Kidney glomerular epithelial cell (primary cell): ENCODE results near the gene APOC1.
"Not testable (repeated sequence)": the region's sequence is repeated elsewhere in the genome, so short reads cannot be mapped to it uniquely, and the experiment has no call there.

ENCODE experiments used
- DNase-seq: peaks from one replicate; lab custom pipeline; 2025; lab: John Stamatoyannopoulos, UW

APOC1 gene

DNA sequence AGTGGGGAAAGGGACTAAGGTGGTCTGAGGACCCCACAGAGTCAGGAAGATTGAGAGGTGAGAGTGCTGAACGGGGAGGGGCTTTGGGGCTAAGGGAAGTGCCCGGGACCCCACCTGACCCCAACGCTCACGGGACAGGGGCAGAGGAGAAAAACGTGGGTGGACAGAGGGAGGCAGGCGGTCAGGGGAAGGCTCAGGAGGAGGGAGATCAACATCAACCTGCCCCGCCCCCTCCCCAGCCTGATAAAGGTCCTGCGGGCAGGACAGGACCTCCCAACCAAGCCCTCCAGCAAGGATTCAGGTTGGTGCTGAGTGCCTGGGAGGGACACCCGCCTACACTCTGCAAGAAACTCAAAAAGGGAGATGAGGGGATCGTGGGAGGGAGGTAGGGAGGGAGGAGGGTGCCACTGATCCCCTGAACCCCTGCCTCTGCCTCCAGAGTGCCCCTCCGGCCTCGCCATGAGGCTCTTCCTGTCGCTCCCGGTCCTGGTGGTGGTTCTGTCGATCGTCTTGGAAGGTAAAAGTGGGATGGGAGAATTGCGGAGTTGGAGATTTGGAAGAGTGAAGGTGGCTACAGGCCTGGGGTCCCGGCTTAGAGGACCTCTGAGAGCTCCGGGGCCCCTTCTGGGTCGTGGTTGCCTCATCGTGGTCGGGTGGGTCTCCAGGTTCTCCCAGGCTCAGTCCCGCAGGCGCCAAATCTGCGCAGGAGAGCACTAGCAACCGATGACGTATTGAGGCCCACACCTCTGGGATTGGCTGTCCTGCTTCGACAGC, at the start of gene APOC1:
APOC1 (plus strand) TSS at position 176 of the 774 bp plus-strand sequence; CDS start at position 460, 284 bp downstream.
- peak; percentile 84 for DNase-seq

DNA sequence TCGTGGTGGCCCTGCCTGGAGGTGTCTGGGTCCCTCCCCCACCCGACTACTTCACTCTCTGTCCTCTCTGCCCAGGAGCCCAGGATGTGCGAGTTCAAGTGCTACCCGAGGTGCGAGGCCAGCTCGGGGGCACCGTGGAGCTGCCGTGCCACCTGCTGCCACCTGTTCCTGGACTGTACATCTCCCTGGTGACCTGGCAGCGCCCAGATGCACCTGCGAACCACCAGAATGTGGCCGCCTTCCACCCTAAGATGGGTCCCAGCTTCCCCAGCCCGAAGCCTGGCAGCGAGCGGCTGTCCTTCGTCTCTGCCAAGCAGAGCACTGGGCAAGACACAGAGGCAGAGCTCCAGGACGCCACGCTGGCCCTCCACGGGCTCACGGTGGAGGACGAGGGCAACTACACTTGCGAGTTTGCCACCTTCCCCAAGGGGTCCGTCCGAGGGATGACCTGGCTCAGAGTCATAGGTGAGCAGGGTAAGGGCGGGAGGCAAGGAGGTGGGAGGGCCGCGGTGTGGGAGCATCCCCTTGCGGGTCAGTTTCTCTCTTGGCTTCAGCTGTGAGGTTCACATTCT, 49.1 kb upstream of the APOC1 start:
- DNase-seq, result no peak

DNA sequence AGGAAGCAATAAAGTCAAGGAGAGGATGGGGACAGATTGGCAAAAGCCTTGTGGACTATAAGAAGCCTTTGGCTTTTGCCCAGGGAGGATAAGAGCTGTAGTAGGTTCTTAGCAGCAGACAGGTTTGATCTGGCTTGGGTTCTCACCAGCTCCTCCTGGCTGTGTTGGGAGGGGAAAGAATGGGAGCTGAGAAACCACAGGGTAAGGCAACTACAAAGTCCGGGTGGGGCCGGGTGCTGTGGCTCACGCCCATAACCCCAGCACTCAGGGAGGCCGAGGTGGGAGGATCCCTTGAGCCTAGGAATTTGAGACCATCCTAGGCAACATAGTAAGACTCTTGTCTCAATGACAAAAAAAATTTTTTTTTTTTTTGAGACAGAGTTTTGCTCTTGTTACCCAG, 47.7 kb upstream of the APOC1 start:
- no peak for DNase-seq

DNA sequence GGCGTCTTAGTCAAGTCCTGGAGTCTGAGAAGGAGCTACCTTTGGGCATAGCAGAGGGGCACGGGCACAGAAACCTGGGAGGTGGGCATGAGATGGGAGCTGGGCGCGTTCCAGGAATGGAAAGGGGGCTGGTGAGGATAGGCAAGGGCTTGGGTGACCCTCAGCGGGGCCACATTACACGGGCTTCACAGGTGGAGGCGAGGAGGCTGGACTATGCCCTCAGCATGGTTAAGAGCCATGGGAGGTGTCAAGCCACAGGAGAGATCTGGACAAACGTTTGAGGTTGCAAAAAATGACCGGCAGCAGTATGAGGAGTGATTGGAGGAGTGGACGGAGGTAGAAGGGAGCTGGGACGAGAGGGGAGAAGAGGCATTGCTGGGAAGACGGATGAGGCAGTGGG, 46.8 kb upstream of the APOC1 start:
- no peak for DNase-seq

DNA sequence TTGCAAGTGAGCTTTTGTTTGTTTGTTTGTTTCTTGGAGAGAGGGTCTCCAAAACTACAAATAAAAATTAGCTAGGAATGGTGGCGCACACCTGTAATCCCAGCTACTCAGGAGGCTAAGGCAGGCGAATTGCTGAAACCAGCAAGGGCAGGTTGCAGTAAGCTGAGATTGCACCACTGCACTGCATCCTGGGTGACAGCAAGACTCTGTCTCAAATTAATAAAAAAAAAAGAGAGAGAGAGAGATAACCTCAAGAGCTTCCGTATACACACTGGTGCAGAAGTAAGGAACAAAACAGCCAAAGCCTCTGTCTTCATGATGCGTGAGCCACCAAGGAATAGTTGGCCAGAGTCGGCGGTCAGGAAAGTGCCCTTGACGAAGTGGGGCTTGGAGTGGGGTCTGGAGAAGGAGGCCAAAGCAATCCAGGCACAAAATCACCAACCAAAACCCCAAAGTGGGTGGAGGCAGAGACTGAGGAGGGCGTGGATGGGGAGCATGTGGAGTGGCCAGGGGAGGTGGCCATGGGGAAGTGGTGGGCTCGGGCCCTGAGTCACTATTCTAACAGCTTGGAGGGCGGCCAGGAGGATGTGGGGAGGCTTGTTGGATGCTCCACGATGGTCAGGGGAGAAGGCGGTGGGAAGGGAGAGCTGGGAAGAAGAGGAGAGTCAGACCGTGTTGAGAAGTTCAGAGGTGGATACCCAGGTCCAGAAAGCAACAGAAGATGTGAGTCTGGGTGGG, 44.5 kb upstream of the APOC1 start:
- no peak for DNase-seq

DNA sequence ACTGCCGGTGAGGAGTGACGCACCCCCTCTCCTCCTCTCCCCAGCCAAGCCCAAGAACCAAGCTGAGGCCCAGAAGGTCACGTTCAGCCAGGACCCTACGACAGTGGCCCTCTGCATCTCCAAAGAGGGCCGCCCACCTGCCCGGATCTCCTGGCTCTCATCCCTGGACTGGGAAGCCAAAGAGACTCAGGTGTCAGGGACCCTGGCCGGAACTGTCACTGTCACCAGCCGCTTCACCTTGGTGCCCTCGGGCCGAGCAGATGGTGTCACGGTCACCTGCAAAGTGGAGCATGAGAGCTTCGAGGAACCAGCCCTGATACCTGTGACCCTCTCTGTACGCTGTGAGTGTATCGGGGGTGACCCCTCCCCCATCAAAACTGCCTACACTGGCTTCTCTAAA, 42.6 kb upstream of the APOC1 start:
- no peak for DNase-seq

DNA sequence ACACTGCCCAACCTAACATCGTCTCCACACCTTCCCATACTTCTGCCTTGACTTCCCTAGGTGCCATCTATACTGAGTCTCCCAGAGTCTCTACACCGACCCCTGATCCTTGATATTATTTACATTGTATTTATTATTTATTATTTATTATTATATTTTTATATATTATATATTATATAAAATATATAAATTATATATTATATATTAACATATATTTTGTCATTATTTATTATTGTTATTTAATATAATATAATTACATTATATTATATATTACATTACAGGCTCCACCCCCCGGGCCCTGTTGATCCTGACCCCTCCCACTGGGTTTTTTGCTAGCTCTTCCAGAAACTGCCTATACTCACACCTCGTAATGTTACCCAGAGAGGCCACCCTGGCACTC, 41.7 kb upstream of the APOC1 start:
- DNase-seq, result no peak

DNA sequence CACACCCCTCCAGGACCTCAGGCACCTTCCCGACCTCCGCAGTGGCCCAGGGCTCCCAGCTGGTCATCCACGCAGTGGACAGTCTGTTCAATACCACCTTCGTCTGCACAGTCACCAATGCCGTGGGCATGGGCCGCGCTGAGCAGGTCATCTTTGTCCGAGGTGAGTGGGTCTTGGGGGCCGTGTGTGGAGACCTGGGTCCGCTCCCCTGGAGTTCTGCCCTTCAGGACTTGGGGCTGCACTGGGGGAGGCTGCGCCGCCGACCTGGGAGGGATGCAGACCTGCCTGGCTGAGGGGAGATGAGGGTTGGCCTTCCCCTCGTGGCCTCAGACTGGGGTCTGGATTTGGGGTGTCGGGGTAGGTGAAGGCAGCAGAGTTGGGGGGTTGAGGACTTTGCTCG, 40.1 kb upstream of the APOC1 start:
- no peak for DNase-seq

DNA sequence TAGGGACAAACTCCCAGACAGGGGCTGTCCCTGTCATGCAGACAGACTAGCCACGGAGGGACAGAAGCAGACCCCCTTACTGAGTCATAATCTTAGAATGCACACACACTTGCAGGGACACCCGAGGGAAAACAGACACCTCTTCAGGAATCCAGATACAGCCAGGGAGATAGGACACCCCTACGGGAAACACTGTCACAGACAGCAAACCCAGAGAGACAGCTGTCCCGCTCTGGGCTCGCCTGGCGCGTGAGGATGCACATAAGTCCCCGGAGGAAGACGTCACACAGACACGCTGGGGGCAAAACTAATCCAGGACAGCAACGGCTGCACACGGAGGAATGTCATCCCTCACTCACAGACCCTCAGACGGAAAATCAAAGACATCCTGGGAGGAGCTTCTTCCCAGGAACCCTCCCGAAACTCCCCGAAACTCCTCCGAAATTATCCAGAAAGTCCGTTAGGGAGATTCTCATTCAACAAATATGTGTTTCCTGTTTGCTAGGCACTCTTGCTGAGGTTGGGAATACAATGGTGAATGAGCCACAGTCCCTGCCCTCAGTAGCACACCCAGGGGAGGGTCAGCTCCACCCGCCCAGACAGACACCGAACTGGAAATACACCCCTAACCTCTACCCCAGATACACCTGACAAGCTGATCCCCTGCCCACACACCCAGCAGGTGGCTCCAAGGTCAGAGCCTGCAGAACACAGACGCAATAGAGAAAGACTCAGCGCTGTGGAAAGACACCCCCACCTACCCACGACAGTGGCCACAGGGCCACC, 38.5 kb upstream of the APOC1 start:
- DNase-seq, result no peak

DNA sequence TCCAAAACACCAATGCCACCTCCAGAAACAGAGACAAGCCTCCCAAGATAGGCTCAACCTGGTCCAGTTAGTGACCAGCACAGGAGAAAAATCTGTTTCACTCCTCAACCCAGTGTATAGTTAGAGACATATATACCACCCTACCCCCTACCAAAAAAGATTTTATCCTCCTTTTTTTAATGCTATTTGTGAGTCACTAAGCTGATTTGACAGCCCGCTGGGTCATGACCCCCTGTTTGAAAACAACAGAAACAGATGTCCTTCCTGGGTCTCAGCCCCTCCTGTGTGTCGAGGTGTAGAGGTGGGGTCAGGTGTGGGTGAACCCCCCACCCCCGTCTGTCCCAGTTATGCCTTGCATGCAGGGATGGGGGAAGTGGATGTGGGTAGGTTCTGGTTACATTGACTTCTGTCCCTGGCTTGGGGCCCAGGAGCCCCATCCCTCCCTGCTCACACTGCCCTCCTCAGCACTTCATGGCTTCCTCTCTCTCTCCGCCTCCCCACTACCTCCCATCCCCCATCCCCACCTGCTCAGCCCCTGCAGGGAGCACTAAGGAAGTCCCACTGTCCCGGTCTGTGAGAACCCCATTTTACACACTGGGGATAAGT, 37.4 kb upstream of the APOC1 start:
- DNase-seq, result no peak

DNA sequence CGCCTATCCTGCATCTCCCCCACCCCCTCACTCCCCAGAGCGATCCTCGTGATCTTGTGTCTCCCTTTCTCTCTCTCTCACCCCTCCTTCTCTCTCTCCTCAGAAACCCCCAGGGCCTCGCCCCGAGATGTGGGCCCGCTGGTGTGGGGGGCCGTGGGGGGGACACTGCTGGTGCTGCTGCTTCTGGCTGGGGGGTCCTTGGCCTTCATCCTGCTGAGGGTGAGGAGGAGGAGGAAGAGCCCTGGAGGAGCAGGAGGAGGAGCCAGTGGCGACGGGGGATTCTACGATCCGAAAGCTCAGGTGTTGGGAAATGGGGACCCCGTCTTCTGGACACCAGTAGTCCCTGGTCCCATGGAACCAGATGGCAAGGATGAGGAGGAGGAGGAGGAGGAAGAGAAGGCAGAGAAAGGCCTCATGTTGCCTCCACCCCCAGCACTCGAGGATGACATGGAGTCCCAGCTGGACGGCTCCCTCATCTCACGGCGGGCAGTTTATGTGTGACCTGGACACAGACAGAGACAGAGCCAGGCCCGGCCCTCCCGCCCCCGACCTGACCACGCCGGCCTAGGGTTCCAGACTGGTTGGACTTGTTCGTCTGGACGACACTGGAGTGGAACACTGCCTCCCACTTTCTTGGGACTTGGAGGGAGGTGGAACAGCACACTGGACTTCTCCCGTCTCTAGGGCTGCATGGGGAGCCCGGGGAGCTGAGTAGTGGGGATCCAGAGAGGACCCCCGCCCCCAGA, 36.1 kb upstream of the APOC1 start:
- DNase-seq, result no peak

DNA sequence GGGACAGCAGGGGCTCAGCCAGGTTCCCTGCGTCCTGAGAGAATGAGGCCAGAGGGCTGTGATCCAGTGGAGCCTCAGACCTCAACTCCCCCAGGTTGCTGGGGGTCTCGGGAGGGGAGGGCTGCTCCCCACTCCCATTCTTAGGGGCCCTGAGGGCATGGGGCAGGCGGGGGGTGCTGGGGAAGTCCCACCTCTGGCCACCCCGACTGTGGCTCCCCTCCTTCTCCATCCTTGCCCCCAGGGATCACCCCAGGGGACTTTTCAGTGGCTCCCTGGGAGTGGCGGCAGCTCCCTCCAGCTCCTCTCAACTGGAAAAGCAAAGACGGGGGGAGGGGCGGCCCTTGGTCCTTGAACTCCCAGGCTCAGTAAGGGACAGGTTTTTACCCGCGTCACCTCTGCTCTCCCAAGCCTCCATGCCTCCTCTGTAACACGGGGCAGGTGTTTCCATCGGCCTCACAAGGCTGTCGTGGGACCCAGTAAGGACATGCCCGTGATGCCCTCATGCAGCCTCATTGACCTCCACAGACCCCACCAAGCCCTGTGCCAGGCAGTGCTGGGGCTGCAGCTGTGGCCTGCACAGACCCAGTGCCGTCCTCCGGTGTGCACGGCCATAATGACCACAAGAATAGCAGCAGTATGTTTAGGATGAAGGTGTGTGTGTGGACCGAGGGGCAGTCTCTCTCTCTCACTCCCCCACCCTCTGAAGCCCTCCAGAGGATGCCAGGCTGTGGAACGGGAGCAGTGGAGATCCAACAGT, 34.9 kb upstream of the APOC1 start:
- no peak for DNase-seq

DNA sequence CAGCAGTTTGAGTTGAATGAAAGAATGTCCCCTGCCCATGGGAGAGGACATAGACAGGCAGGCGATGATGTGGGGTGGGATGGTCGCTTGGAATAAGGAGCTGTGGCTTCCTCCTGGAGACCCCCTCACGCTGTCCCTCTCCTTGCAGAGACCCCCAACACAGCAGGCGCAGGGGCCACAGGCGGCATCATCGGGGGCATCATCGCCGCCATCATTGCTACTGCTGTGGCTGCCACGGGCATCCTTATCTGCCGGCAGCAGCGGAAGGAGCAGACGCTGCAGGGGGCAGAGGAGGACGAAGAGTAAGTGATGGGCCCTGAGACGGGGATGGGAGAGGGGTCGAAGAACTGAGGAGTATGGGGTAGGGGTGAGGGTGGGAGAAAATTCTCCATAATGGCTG, 32.3 kb upstream of the APOC1 start:
- no peak for DNase-seq

DNA sequence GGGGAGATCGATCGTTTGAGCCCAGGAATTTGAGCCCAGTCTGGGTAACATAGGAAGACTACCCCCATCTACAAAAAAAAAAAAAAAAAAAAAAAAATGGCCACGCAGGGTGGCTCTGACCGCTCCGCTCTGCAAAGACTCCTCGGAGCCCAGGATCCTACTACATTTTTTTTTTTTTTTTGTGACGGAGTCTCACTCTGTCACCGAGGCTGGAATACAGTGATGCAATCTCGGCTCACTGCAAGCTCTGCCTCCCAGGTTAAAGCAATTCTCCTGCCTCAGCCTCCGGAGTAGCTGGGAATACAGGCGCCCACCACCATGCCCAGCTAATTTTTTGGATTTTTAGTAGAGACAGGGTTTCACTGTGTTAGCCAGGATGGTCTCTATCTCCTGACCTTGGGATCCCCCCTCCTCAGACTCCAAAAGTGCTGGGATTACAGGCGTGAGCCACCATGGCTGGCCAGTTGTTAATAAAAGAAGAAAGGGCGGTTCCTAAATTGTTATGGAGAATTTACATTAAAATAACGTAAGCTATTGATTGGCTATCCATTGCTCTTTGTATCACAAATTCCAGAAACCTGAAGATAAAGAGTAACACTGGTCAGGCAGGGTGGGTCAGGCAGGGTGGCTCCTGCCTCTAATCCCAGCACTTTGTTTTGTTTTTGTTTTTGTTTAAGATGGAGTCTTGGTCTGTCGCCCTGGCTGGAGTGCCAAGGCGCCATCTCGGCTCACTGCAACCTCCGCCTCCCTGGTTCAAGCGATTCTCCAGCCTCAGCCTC, 31.6 kb upstream of the APOC1 start:
- not testable (repeated sequence) for DNase-seq

DNA sequence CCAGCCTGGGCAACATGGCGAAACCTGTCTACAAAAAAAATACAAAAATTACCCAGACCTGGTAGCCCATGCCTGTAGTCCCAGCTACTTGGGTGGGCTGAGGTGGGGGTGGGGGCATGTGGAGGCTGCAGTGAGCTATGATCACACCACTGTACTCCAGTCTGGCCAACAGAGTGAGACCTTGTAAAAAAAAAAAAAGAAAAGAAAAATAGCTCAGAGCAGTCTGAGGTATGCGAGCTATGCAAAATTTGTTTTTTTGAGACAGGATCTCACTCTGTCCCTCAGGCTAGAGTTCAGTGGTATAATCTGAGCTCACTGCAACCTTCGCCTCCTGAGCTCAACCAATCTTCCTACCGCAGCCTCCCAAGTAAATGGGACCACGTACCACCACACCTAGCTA, 30.5 kb upstream of the APOC1 start:
- DNase-seq, result peak; percentile 7

DNA sequence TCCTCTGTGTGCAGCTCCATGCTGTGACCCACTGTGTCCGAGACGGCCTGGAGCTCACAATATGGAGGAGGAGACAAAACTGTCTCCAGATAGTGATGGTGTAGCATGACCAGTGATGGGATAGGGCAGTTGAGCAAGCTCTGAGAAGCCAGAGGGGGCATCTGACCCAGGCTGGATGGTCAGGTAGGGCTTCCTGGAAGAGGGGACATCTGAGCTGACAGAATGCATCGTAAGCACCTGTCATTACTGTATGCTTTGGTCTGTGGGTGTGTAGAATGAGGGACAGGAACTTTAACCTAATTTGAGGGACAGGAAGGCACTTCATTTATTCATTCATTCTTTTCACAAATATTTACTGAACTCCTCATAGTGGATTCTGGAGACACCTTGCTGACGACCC, 29.8 kb upstream of the APOC1 start:
- DNase-seq, result no peak

DNA sequence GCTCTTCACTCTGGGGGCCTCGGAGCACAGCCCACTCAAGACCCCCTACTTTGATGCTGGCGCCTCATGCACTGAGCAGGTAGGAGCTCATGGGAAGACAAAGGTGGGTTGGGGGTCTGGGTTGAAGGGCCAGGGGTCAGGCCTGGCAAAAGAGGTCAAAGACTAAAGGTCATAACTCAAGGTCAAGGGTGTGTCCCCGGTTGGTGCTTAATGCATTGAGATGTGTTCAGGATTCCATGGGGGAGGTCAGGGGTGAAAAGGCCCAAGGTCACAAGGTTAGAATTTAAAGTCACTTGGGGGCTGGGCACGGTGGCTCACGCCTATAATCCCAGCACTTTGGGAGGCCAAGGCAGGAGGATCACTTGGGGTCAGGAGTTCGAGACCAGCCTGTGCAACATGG, 28.3 kb upstream of the APOC1 start:
- no peak for DNase-seq

DNA sequence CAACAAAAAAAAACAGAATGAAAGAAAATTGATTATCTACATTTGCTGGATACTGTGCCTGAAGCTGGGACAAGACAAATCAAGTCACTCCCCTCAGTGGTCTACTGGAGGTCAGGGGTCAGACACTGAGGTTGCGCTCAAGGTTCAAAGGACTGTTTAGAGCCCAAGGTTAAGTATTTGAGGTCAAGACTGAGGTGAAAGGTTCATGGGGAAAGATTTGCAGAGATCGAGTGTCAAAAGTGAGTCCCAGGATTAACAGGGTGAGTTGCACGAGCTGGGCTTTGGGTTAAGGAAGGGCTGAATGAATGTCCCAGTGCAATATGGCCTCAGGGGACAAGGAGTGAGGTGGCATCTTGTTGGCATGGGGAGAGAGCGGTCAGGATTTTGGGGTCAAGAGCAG, 26.8 kb upstream of the APOC1 start:
- DNase-seq, result no peak

DNA sequence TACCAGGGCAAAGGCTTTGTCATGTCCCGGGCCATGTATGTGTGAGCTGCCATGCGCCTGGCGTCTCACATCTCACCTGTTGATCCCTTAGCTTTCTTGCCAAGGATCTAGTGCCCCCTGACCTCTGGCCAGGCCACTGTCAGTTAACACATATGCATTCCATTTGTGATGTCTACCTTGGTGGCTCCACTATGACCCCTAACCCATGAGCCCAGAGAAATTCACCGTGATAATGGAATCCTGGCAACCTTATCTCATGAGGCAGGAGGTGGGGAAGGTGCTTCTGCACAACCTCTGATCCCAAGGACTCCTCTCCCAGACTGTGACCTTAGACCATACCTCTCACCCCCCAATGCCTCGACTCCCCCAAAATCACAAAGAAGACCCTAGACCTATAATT, 26.1 kb upstream of the APOC1 start:
- not testable (repeated sequence) for DNase-seq
